Left renal pelvis (tissue), 4 donors: ENCODE results near the gene ITPR1. TPM values are rescaled to one million over a fixed set of nuclear protein-coding genes. Genes with fewer than 3 reads are reported as not detected.
"Not testable (repeated sequence)": the region's sequence is repeated elsewhere in the genome, so short reads cannot be mapped to it uniquely, and the experiment has no call there.

Experiments used
- DNase-seq, 4 donors: peaks; one replicate each; pipeline ENCODE4 v3.0.0-alpha.2; 2013; ENCODE audit warnings: low read depth in 4 of 4, low spot score in 3 of 4
- polyA plus RNA-seq, 4 donors: library from polyadenylated mRNA; unstranded; fragments of 120-200 nt; gene quantifications; one replicate each; pipeline ENCODE4 v1.2.1, GENCODE V29; 2013; ENCODE audit not compliant: insufficient read length in 4 of 4

Gene ITPR1
- 10 to 100 TPM; 39.5 to 60.0 (median 57.1) TPM for polyA plus RNA-seq

GRCh38 chr3:4493014-4493940, at the start of gene ITPR1:
Gene ITPR1, plus strand, starts transcription at chr3:4493348. Its CDS starts 23,144 bp downstream, at chr3:4516492.
- peak; percentile 98 to 100 (median 98) for DNase-seq

- no peak for DNase-seq
Measured at GRCh38 chr3:4447295-4447999, 45.7 kb upstream of the ITPR1 start.

DNA sequence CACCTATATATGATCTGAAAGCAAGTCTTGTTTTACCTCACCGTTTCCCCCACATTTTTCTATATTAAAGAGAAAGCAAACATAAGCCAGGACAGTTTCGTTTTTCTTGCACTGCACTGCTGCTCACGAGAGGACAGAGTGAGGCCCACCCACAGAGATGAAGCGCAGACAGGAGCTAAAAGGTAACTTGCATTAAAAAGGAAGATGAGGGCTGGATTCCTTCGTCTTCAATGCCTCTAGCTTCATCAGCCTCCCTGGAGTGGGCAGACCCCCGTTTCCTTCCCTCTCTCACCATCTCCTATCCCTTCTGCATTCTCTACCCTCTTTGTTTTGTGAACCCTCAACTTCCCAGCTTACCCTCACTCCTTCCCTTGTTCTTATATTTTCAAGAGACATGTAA, 45.0 kb upstream of the ITPR1 start:
- DNase-seq: no peak

DNA sequence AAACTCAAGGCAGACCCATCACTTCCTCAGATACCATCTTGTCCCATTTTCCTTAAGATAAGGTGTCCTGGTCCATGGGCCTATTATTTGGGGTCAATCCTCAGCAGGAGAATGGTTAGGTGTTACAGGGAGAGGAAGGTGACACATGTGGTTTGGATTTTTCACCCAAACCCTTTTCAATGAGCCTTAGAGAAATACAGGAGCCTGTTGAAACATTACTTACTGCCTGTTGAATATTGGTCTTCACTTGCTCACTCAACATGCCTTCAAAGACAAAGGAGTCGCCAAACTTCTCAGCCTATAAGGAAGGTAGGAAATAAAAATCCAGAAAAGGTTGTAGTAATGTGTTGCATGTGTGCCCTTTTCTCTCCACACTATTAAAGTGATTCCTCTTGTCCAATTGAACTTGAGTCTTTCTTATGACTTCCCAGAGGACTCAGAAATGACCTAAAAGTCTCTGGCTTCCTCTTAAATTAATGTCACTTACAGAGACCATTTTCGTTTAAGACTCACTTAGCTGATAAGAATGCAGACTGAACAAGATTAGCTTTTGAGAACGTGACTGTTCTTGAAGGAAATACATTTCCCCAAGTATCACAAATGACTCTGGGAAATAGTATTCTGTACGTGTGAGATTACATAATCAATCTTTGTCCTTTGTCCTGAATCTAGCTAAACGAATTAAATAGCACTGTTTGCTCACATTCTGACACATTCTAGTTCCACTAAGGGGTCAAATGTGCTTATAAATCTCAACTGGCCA, 43.9 kb upstream of the ITPR1 start:
- DNase-seq: no peak

DNA sequence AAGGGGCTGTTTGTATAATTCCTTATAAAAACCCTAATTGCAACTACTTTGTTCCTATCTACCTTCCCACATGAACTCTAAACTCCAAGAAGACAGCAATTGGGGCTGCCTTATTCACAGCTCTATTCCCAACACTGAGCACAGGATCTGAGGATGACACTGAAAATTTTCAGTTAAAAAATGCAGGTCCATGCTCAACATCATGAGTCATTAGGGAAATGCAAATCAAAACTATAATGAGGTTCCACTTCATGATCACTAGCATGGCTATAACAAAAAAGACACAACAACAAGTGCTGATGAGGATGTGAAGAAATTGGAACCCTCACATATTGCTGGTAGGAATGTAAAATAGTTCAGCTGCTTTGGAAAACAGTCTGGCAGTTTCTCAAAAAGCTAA, 39.0 kb upstream of the ITPR1 start:
- DNase-seq: no peak

DNA sequence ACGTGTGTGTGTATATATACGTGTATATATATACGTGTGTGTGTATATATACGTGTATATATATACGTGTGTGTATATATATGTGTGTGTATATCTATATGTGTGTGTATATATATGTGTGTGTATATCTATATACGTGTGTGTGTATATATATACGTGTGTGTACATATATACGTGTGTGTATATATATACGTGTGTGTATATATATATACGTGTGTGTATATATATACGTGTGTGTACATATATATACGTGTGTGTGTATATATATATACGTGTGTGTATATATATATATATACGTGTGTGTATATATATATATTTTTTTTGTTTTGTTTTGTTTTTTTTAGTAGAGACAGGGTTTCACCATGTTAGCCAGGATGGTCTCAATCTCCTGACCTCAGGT, 36.4 kb upstream of the ITPR1 start:
- not testable (repeated sequence) for DNase-seq

DNA sequence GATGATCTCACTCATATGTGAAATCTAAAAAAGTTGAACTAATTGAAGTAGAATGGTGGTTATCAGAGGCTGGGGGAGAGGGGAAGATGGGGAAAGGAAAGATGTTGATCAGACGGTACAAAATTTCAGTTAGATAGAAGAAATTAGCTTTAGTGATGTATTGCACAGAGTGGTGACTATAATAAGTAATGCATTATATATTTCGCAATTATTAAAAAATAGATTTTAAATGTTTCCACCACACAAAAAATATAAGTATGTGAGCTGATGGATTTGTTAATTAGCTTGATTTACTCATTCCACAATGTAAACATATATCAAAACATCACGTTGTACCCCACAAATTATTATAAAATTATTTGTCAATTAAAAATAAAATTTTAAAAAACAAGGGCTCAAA, 34.2 kb upstream of the ITPR1 start:
- no peak for DNase-seq

DNA sequence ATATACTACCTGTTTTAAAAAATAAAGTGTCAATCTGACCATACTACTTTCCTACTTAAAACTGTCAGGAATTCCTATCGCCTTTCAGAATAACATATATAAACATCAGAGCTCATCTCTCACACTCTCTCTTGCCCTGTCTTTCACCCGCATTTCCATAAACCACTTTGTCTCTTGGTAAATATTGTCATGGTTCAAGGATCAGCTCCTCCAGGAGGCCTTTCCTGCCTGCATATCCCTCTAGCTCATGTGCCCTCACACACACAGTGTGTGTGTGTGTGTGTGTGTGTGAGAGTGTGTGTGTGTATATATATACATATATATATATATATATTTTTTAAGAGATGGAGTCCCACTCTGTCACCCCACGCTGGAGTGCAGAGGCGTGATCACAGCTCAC, 32.8 kb upstream of the ITPR1 start:
- no peak for DNase-seq

DNA sequence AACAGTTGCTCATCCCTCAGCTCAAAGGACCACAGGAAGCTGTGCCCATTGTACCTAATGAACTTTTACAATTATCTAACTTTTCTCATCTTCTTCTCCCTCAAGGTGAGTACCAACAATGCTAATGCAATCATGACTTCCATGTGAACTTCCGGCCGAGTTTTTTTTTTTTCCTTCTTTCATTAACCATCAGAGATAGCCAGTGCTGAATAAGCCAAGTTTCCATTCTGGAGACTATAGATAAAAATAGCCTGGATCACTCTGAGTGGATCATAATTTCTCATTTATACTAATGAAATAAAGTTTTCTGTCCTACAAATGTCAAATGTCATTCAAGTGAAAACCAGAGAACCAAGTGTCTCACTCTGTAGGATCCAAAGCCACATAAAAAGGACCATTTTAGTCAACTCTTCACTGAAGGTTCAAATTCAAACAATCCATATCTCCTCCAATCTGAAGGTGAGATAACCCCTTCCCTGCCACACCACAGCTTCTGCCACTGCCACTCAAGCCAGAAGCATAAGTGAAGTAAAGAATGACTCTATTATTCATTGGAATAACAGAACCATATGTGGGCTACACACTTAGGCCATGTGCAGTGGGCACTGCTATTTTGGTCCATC, 31.6 kb upstream of the ITPR1 start:
- DNase-seq: no peak

- no peak for DNase-seq
Measured at GRCh38 chr3:4462369-4463040, 30.6 kb upstream of the ITPR1 start.

DNA sequence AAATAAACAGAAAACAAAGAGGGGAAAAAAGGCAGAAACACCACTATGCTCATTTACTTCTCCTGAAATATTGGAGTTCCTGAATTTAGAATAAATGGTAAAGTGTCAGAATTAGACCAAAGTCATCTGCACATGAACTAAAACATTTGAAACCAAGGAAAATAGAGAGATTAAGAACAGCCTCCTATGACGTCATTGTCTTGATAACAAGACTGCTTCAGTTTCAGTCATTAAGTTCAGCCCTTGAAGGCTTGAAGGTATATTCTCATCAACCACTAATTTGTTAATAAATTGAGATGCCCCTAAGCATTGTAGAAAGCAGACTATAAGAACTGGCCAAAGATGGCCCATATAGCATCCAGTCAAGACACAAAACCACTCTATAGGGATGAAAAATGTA, 28.6 kb upstream of the ITPR1 start:
- no peak for DNase-seq

DNA sequence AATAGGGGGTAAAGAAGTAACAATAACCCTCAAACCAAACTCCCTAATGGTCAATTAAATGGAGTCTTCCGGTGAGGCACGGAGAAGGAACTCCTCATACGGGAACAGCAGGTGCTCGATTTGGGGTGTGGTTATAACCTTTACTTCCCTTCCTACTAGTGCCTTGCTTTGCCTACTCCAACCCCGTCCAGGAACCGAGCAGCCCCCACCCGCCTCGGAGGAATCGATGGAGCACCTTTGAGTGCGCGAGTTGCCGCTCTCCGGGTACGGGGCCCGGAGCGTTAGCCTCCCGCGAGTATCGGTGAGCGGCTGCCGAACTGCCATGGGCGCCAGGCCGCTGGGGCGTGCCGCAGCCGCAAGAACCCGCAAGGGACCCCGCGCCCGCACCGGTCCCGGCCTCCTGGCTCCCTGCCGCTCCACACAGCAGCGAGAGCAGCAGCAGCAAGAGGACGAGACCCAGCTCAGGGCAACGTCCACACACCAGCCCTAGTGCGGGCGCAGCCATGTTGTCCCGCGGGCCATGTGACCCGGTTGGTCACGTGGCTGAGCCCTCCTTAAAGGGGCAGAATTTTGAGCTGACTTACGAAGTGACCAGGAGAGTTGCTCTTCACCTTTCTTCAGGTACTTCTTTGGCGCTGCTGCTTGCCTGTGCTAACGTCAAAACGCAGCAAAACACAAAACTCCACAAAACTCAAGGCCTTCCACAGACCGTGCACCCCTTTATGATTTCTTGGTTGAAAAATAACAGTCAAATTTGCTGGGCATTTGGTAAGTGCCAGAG, 26.2 kb upstream of the ITPR1 start, which contains the start of gene SUMF1:
TSS of gene SUMF1 (minus strand) at position 529 of the 781 bp plus-strand sequence. CDS start at position 505, 24 bp downstream.
- DNase-seq: peak; percentile 63 to 76 (median 66)

- DNase-seq: no peak
Measured at GRCh38 chr3:4467522-4467867, 25.7 kb upstream of the ITPR1 start.

GRCh38 chr3:4471907-4472306, 21.2 kb upstream of the ITPR1 start:
- no peak for DNase-seq

DNA sequence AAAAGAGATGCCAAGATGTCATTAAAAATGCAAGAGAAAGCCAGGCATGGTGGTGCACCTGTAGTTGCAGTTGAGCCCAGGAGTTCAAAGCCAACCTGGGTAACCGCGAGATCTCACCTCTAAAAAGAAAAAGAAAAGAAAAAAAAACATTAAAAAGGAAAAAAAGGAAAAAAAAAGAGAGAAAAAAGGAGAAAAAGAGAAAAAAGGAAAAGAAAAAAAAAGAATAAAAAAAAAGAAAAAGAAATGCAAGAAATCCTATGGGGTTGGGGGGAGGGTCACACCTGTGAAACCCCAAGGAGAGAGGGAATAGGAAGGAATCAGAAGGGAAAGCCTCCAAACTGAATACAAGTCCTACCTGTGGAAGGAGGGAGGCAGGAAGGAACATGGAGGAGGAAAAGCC, 20.8 kb upstream of the ITPR1 start:
- no peak for DNase-seq

DNA sequence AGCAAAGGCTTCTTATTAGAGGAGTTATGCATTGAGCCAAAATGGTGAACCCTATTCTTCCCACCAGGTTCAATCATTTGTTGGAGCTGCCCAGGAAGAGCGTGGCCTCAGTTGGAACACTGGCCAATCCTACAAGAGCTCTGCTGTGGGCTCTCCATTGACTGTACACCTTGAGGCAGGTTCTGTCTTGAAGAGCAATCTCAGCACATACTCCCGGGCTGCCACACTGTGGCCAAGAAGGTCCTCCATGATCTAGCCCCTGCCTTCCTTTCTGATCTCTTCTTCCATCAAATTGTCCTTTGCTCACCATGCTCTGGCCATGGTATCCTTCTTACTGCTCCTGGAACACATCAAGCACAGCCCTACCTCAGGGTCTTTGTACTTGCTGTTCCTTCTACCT, 20.4 kb upstream of the ITPR1 start:
- DNase-seq: no peak

DNA sequence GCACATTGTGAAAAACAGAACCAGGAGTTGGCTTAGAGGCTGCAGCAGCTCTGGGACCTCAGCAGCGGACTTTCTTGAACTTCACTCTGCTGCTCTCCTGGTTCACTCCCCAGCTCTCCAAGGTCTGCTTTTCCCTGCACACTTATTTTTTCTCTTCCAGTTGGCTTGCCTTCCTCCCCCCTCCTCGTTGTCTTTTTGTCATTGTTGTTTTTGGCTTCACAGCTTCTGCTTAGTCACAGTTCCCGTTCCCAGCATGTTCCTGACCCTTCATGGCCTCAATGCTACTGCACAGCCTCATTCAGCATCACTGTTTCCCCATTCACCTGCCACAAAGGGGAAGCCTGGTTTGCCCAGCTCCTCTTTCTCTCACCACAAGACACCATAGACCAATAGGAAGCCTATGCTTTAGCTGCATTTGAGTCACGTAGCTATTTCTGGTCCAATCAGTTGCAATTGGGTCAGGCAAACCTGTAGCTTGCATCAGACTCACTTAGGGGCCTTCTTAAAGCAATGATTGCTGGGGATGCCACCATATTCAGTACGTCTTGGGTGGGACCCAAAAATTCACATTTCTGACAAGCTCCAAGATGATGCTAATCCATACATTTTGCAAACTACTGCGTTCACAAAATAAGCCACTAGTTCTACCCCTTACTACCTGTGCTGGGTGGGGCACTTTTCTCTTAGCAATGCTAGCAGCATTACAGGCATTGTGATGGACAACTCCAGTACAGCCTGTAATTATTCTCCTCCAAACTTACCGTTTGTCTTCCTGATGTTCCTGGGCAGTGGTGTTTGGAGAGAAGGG, 18.3 kb upstream of the ITPR1 start:
- no peak for DNase-seq

DNA sequence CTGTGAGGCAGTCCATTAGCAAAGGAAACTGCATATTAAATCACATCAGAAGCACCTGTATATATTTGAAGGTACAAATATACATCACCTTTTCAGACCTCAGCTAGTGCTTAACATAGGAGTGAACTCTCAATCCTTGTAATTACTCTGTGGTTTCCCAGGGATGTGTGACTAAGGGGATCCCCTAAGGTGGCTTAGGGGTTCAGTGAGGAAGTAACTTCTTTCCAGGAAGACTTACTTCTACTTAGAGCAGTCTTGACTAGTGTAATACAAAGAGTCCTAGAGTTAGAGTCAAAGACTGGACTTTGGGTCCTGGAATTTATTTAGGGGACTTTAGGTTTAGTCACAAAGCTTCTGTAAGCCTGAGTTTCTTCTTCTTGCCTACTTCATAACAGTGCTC, 17.3 kb upstream of the ITPR1 start:
- no peak for DNase-seq
